CD4-positive, alpha-beta T cell treated with Interleukin-2 at 100 ng/mL for 4 hours (primary cell): ENCODE data around the gene ANKS1B.
"Not testable (repeated sequence)": the region's sequence is repeated elsewhere in the genome, so short reads cannot be mapped to it uniquely, and the experiment has no call there.

ENCODE experiments used
- DNase-seq: peaks from one replicate; pipeline ENCODE4 v3.0.0-alpha.2; 2020; ENCODE audit warnings: low spot score

ANKS1B gene

DNA sequence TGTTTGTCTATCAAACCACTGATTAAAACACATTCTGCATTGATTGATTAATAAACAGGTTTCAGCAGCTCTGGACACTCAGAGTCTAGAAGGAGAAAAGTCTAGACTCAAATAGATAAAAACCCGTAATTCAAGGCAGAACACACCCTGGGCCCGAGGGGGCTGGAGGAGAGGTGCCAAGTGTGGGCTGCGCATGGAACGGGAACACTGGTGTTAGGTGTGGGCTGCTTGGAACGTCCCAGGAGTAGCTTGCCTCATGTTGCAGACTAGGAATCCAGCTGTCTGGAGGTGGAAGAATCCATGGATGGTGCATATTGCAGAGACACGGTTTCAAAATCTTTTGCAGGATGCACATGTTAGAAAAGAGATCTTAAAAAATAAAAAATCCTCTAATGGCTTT, 1116.7 kb downstream of the ANKS1B start:
- no peak for DNase-seq

DNA sequence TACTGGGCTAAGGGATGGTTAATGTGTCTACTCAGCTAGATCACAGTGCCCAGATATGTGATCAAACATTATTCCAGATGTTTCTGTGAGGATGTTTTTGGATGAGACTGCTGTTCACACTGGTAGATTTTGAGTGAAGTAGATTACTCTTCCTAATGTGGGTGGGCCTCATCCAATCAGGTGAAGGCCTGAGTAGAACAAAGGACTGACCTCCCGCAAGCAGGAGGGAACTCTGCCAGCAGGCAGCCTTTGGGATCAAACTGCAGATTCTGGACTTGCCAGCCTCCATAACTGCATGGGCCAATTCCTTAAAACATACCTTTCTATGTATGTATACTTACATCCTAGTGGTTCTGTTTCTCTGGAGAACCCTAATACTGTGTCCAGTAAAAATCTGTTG, 1120.4 kb downstream of the ANKS1B start:
- no peak for DNase-seq

DNA sequence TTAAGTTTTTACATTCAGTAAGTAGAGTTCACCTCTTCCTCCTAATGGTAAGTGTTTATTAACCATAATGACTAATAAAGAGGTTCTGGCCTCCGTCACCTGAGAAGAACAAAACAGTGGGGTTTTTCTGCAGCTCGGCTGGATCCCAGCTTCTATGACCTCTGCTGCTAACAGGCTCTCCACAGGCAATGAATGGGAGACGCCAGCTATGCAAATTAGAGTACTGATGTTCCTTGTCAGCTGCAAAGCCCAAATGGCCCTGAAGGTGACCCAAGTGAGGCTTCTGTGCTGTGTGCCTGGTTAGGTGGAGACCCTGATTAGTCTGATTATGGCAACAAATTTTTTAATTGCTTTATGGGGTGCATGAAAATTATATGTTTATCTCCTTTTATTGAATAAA, 1121.6 kb downstream of the ANKS1B start:
- DNase-seq: no peak

DNA sequence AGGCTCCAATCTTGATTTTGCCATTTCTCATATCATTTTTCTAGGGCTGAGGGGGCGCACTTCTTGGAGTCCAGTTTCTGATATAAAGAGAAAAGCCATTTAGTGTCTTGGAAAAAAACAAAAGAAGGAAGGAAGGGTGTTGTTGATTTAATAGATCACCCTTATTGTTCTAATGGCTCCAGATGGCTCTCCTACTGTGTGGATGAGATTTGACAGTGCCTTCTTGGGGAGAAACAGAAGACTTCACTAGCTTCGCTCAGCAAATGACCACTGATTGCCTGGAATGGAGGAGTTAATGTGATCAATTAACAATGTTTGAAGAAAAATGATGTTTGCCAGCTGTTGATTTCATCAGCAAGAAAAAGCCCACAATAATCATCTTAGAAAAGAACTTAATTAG, 1123.5 kb downstream of the ANKS1B start:
- no peak for DNase-seq

DNA sequence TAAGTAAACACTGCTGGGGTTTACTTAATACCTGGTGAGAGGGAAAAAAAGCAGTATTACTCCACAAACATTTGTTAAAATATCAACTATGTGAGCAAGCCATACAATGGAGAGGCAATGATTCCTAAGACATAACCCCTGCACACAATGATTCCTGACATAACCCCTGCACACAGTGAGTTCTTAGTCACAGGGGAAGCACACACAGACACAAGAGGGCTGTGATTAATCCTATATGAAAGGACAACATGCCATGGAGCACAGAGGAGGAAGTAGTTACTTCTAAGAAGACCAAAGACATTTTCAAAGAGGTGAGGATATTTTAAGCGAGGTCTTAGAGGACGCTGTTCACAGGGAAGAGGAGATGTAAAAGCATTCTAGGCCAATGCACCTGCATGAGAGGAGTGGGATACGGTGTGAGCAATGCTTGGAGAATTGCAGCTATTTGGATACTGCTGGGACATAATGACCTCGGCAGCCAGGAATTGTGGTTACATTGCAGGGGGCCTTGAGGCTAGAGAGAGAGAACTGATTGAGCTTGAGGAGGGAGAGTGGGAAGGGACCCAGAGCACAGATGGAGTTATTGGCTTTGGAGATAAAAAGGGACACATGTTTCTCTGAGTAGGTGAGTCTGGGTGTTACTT, 1127.7 kb downstream of the ANKS1B start:
- DNase-seq: no peak

DNA sequence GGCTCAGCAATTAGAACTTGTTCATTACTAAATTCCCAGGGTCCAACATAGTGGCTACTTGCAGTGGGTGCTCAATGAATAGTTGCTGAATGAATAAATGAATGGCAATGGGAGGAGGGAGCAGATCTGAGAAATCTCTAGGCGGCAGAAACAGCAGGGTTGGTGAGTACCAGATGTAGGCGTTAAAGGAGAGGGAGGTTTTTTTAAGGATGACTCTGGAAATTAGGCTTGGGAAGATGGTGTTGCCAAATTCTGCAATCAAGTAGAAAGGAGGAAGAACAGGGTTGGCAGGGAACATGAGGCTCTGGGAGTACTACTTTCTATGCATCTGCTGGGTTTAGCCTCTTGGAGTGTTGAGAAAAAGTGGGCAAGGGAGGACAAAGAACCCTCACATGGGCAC, 1132.6 kb downstream of the ANKS1B start:
- DNase-seq: no peak

DNA sequence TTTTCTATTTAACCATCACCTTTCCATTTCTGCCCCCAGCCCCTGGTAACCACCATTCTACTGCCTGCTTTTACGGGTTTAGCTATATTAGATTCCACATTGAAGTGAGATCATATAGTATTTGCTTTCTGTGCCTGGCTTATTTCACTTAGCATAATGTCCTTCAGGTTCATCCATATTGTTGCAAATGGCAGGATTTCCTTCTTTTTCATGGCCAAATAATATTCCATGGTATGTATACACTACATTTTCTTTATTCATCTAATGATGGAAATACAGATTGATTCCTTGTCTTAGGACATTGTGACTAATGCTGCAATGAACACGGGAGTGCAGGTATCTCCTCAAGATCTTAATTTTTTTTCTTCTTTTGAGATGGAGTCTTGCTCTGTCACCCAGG, 1137.5 kb downstream of the ANKS1B start:
- no peak for DNase-seq

DNA sequence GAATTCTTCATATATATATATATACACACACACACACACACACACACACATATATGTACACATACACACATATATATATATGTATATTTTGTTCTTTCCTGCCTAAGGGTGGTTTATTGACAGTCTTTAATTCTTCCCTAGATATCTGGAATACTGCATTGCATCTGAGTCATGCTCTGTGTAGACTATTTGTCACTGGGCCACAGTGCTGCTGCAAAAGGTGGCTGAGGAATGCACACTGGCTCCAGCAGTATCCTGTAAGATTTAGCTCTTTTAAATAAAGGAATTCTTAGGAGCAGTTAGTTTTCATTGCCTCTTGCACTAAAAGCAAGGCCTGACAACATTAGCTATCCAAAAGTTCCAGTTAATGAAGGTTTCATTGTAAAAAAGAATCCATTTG, 1138.8 kb downstream of the ANKS1B start:
- DNase-seq: no peak

DNA sequence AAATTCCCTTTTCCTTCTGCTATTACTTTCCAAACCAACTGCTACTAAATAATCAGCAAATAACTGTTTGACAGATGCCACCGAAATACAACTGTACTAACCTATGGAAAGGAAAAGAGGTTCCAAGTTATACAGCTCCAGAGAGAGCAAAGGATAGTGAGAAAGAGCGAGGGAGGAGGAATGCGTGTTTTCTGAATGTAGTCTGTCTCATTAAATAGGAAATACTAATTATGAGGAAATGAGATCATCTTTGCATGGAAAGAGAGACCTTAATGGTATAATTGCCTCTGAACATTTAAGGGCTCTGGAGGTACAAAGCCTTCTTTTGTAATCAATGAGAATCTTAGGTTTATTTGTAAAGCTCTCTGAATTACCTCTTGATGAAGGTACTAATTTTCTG, 1144.4 kb downstream of the ANKS1B start:
- no peak for DNase-seq

DNA sequence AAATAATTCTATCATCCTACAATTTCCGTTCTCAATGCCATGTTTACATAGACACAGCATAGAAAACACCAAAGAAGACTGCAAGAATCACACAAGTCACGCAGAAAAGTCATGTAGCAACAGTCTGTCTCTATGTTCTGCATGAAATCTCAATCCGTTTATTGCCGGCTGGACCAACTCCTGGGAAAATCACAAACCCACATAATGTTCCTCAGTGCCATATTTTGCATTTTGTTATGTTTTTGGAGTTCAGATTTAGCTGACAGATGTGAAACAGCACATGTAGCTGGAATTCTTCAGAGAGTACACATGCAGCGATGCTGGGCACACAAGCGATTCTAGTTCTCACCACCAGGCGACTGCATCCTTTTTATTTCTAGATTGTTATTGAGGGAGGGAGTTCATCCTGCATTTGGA, 1146.5 kb downstream of the ANKS1B start:
- no peak for DNase-seq

DNA sequence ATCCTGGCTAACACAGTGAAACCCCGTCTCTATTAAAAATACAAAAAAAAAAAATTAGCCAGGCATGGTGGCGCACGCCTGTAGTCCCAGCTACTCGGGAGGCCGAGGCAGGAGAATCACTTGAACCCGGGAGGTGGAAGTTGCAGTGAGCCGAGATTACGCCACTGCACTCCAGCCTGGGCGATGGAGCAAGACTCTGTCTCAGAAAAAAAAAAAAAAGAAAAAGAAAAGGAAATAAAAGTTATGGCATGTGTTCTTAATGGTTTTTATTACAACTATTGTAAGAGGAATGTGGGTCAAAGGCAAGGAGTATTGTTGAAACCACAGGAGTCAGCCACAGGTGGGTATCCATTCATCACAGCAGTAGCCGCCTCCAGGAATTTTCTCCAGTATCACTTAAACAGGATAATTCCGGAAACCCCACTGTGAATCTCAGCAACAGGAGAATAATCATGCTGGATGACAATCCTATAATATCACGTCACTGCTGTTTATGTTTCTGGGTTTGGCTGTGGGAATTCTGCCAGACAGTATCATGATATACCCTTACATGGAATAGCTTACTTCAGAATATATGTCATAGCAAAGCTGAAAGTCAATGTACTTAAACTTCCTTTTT, 1147.5 kb downstream of the ANKS1B start:
- not testable (repeated sequence) for DNase-seq

DNA sequence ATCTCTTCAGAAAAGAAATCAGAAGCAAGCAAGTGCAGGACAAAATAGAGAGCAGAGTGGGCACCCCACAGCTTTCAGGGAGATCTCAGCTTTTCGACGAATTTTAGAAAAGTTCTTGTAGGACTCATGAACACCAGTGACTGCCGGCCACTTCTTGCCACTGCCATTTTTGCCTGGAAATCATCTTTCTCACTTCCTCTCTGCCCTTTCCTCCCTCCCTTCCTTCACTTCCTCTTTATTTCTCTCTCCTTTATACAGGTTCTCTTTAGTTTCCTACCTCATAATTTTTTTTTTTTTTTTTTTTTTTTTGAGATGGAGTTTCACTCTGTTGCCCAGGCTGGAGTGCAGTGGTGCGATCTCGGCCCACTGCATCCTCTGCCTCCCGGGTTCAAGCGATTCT, 1154.1 kb downstream of the ANKS1B start:
- no peak for DNase-seq

DNA sequence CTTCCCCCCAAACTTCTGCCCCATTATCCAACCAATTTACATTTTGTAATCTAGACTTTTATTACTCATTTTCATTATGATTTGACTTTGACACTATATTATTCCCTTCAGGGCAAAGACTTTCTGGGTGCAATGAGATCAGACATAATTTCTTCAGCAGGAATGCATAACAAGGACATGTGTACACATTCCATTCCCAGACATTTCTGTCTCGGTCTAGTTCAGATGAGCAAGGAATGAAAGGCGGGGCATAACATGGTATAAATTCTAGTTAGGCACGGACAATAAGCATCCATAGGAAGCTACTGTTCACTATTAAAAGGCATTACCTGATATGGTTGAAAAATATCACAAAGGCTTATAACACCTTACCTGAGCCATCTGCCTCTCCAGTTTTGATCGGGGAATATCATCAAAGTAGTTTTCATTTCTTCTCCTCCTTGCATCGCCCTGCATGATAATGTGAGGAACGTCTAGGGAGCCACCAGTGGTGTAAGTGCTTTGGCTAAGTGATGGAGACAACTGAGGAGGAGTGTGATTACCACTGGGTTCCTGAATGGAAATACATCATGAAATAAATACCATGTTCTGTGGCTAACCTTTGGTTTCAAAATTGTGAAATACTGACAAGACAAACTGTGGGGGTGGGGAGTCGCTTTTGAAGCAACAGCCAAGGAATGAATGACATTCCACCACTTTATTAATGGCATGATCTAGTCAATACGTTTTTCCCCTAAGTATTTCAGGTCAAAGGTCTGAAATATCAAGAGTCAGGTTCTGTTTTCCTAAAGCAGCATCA, 1155.7 kb downstream of the ANKS1B start:
- DNase-seq: no peak

DNA sequence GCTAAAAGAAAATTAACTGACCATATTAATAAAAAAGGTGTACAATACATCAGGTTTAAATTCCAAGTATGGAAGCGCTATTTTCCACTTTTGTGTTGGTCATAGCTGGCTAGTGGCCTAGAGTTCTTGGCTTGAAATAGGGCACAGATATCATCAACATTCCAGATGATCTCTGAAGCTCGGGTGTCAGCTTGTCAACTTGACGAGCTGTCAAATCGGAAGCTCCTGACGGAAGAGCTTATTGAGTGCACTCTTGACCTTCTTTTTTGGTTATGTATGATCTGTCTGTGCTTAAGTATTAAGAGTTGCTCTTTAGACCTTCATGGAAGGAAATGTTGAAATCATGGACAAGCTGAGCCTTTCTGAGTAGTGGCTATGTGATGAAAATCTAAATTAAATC, 1161.7 kb downstream of the ANKS1B start:
- DNase-seq: no peak

DNA sequence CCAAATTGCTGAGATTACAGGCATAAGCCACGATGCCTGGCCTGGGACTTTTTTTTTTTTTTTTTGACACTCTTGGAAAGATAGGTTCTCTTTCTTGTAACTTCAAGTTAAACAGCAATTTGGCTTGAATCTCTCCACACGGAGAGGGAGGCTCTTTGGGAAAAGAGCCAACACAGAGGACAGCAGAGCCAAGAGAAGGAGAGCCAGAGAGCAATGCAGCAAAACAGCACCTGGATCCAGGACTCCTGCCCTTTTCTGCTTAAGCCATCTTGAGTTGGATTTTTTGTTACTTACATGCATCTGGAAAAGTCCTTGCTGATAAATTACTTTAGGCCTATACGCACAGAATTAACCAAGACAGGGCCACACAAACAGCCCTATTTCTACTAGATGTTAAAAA, 1162.9 kb downstream of the ANKS1B start:
- no peak for DNase-seq

DNA sequence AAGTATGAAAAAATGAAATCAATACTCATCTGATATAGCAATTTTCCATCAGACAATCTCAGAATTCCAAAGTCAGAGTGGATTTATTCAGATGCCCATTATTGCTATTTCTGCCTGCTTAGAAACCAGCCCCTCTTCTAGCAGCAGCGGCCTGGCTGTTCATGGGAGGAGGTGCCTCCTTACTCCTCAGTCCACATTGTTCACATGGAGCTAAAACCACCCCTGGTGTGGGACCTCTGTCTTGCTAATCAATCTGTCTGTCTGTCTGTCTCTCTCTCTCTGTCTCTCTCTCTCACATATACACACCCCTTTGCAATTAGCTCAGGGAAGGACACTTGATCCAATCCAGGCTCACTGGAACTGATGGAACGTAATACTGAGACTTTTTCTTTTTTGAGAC, 1163.5 kb downstream of the ANKS1B start:
- no peak for DNase-seq

DNA sequence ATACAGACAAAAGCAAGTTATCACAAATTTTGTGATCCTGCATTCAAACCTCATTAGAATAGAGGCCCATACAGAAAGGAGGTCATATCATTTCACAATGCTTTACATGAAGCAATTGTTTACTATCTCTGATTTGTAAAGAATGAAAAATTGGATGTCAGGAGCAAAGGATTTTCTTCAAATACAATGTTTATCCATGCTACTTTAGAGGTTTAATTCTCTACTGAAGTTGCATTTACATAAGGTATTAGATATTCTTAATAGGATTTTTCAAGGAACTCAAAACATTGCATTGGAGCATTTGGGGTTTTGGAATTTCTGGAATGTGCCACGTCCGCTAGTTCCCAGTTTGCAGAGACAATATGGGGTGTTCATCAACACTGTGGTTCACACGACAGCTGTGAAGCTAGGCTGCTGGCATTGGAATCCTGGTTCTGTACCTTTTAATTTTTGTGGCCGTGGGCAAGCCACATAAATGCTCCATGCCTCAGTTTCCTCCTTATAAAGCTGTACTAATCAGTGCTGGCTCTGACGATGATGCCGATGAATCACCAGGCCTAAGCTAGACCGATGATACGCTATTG, 1164.8 kb downstream of the ANKS1B start:
- no peak for DNase-seq

DNA sequence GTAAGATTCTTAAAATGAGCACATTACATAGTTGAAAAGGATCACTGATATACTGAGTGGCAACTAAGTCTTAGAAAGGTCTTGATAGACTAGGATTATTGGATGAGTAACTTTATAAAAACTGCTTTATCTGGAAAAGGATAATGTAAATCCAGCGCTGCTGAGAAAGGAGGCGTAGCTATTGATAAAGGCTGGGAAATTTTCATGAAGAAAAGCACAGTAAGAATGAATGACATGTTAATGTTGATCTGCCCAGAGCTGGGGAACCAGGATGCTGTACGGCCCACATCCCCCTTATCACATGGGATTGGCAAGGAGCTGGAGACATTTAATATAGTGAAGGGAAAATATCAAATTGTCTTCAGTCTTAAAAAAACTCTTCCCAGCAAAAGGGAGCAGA, 1165.7 kb downstream of the ANKS1B start:
- DNase-seq: no peak

DNA sequence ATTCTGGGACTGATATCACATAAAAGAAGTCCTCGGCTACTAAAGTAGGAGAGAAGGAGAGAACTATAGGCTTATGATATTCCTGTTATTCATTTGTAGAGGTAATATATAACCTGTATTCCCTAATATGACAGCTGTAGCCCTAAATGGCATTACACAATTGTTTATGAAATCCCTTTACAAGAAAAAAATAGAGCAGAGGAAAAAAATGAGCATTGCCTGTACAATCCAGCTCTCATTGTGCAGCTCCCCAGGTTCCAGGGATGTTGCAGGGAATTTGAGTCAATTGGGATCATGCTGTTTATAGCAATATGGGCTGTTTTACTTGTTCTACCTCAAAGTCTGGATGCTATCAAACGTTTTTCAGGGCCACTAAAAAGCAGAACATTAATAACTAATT, 1166.5 kb downstream of the ANKS1B start:
- no peak for DNase-seq

DNA sequence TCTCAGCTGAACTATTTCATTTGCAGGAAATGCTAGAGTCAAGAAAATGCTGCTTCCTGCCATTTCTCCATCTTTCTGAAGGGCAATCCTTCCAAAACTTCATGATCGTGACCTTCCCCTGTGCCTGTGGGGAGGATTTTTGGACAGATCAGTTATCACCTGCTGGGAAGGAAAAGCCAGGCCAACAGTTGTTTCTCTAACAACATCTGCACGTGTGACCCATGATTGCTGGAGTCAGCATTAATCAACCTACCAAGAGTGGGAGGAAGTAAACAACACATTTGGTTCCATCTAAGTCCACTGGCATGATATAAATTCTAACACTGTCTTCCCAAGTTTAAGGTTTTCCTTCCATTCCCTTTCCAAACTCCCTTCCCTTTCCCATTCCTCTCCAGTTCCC, 1167.0 kb downstream of the ANKS1B start:
- no peak for DNase-seq

DNA sequence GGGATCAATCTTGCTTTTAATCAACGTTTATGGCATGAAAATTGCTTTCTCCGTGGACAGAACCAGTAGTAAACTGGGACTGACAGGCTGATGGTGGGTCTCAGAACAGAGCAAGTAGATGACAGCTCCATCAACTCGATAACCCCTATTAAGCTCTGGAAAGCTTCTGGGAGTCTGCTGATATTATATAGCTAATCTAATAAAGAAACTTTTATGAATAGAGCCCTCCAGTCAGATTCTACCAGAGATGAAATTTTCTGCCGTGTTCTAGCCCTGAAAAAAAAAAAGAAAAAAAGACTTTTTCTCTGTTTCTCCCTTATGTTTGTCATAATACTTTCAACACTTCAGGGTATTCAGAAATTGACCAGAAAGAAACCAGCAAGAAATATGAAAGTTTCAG, 1168.0 kb downstream of the ANKS1B start:
- DNase-seq: no peak

DNA sequence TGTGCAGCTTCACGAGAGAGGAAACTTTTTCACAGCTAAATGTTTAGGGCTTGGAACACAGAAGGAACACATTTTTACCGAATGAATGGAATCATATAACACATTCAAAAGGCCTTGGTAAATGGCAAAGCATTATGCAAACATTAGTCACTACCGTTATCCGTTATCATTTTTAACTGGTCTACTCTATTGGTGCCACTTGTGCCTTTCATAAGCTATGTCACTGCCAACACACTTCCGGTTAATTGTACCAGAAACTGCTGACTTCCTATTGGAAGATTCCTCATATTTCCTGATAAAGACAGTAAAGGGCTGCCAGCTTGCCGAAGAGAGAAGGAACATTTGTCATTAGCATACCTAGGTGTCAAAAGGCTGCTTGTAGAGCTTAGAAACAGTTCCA, 1170.5 kb downstream of the ANKS1B start:
- no peak for DNase-seq

DNA sequence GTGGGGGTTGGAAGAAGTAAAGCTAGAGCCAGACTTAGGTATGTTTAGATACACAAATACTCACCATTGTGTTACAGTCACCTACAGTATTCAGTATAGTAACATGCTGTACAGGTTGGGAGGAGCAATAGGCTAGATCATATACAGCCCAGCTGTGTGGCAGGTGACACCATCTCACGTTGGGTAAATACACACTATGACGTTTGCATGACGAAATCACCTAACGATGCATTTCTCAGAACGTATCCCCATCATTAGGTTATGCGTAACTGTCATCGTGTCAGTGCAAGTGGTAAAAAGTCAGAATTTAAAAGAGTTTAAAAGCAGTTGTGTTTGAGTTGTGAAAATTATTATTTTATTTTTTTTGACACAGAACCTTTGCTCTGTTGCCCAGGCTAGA, 1172.5 kb downstream of the ANKS1B start:
- no peak for DNase-seq
